ENCODE data around the gene USP17L5.
A peak's percentile ranks its signal among the peaks of the same experiment; 100 is the strongest.
"Not testable (repeated sequence)": the region's sequence is repeated elsewhere in the genome, so short reads cannot be mapped to it uniquely, and the experiment has no call there.

- TF ChIP-seq CTCF (IDR thresholded peaks at IDR 0.05): peak; percentile 41 to 57 (median 55)
- not testable (repeated sequence) for TF ChIP-seq POLR2A (IDR thresholded peaks at IDR 0.05)
Measured at GRCh38 chr4:9381012-9381534, 41.9 kb downstream of the USP17L5 start.

Measured in testis (tissue), 2 donors.